Measurements from ENCODE around the gene DCC. TPM values are rescaled to one million over a fixed set of nuclear protein-coding genes. Genes with fewer than 3 reads are reported as not detected.

DCC gene
- polyA plus RNA-seq, 1 experiment = 0.15 TPM

DNA sequence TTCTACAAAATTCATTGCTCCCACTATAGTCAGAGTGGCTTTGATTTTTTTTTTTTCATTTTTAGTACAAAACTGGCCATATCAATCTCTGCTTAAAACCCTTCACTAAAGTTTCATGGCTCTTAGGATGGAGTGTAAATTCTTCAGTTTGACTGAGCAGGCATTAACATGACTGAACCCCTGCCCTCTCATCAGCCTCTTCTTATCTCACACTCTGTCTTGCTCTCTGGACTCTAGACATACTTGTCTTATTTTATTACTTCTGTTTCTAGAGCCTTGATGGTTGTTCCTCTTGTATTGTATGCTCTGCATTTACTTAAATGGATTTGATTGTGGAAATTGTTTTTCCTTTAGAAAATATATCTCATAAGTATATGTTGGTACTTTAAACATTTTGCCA lies 272.4 kb downstream of the DCC start:
- POLR2A ChIA-PET = no interaction called here
- Histone ChIP-seq H3K27me3 (ENCODE audit: control insufficient read depth, insufficient read depth, low read length) (no peaks in the 10 kb centered on the region), H3K36me3 (ENCODE audit: control insufficient read depth, insufficient read depth, low read length) (no peaks in the 10 kb centered on the region), H3K4me3 (ENCODE audit: low read depth, low read length) (no peak overlapping the region)
- CTCF ChIA-PET = no interaction called here
- no peak for TF ChIP-seq CTCF (IDR thresholded peaks at IDR 0.05; ENCODE audit: insufficient read depth, low read depth, low read length)
- DNase-seq (ENCODE audit: low read depth) = no peak

DNA sequence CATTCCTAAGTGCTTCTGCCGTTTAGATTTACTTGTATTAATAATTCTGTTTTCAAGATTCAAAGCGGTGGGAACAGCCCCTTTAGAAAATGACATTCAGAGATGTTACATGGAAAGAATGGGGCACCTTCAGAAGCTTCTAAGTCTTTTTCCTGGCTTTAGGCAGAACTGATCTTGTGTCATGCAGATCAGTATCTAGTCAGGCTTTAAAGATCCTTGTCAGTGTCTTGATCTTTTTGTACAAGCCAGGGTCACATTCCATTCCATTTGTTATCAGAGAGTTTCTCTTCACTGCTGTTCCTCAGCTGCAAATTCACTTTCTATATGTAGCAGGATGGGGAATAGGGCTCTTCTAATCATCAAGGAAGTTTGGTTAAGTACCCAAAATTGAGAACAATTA lies 275.3 kb downstream of the DCC start:
- TF ChIP-seq CTCF (IDR thresholded peaks at IDR 0.05; ENCODE audit: insufficient read depth, low read depth, low read length) = no peak
- Histone ChIP-seq H3K27me3 (ENCODE audit: control insufficient read depth, insufficient read depth, low read length) (no peaks in the 10 kb centered on the region), H3K4me3 (ENCODE audit: low read depth, low read length) (no peak overlapping the region), H3K36me3 (ENCODE audit: control insufficient read depth, insufficient read depth, low read length) (no peaks in the 10 kb centered on the region)
- POLR2A ChIA-PET = no interaction called here
- no peak for DNase-seq (ENCODE audit: low read depth)
- CTCF ChIA-PET = no interaction called here

DNA sequence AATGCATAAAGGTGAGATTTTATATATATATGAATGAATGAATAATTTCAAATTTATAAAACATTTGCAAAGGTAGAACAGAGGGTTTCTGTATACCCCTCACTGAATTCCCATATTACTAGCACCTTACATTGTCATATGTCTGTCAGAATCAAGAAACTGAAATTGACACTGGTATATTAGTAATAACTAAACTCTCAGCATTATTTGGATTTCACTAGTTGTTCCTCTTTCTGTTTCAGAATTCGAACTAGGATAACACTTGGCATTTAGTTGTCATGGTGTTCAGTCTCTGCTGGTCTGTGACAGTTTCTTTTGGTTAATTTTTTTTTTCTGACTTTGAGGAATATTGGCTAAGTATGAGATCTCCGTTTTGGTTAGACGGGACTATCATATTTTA lies 275.9 kb downstream of the DCC start:
- H3K27me3 ChIP-seq (ENCODE audit: control insufficient read depth, insufficient read depth, low read length) = no peaks in the 10 kb centered on the region
- H3K4me3 ChIP-seq (ENCODE audit: low read depth, low read length) = no peak overlapping the region
- ChIA-PET CTCF (no interaction called here), POLR2A (no interaction called here)
- DNase-seq (ENCODE audit: low read depth) = no peak
- no peak for TF ChIP-seq CTCF (IDR thresholded peaks at IDR 0.05; ENCODE audit: insufficient read depth, low read depth, low read length)
- no peaks in the 10 kb centered on the region for H3K36me3 ChIP-seq (ENCODE audit: control insufficient read depth, insufficient read depth, low read length)

GRCh38 chr18:52617931-52618330 lies 277.9 kb downstream of the DCC start:
- ChIA-PET CTCF (no interaction called here), POLR2A (no interaction called here)
- no peaks in the 10 kb centered on the region for H3K27me3 ChIP-seq (ENCODE audit: control insufficient read depth, insufficient read depth, low read length)
- H3K36me3 ChIP-seq (ENCODE audit: control insufficient read depth, insufficient read depth, low read length) = no peaks in the 10 kb centered on the region
- peak; percentile 9 for DNase-seq (ENCODE audit: low read depth)
- no peak for TF ChIP-seq CTCF (IDR thresholded peaks at IDR 0.05; ENCODE audit: insufficient read depth, low read depth, low read length)
- H3K4me3 ChIP-seq (ENCODE audit: low read depth, low read length) = no peak overlapping the region

- H3K36me3 ChIP-seq (ENCODE audit: control insufficient read depth, insufficient read depth, low read length) = no peaks in the 10 kb centered on the region
- CTCF ChIA-PET = no interaction called here
- H3K4me3 ChIP-seq (ENCODE audit: low read depth, low read length) = no peak overlapping the region
- DNase-seq (ENCODE audit: low read depth) = no peak
- POLR2A ChIA-PET = no interaction called here
- no peak for TF ChIP-seq CTCF (IDR thresholded peaks at IDR 0.05; ENCODE audit: insufficient read depth, low read depth, low read length)
- no peaks in the 10 kb centered on the region for H3K27me3 ChIP-seq (ENCODE audit: control insufficient read depth, insufficient read depth, low read length)
Measured at GRCh38 chr18:52620926-52621439, 281.0 kb downstream of the DCC start.
